GM12878 (cell line): ENCODE results near the gene ABR. TPM values are rescaled to one million over a fixed set of nuclear protein-coding genes. Genes with fewer than 3 reads are reported as not detected.

Experiments used
- ATAC-seq: fragments of 200-7000 bp; cut with Tn5 transposase; 3 replicates; pipeline ENCODE4 v1.9.1; 2020; ENCODE audit warnings: mild to moderate bottlenecking, moderate library complexity
- Bru-seq: library from RNA; stranded (reverse); fragments of 400-500 nt; gene quantifications from one replicate; lab custom pipeline; 2021; lab: Mats Ljungman, UMichigan
- BruChase-seq, 2 experiments: library from RNA; stranded (reverse); fragments of 400-500 nt; gene quantifications; one replicate each; lab custom pipeline; 2021; lab: Mats Ljungman, UMichigan
- BruUV-seq: library from RNA; stranded (reverse); fragments of 400-500 nt; replicated peaks from 2 replicates; lab custom pipeline; 2021; lab: Mats Ljungman, UMichigan
- CTCF ChIA-PET: fragments of 300-600 bp; sonication (Branson Sonifier 250); formaldehyde crosslinking; extraction: SDS; loops from one replicate; lab custom pipeline; 2021; ENCODE audit warnings: inconsistent platforms; lab: Yijun Ruan, JAX
- POLR2A ChIA-PET: fragments of 350-600 bp; formaldehyde crosslinking; extraction: SDS; loops from one replicate; lab custom pipeline; 2021; ENCODE audit warnings: inconsistent platforms; lab: Charles Lee
- RAD21 ChIA-PET: fragments of 300-600 bp; sonication (Branson Sonifier 250); formaldehyde crosslinking; loops from one replicate; lab custom pipeline; 2023; ENCODE audit warnings: antibody characterized with exemption; ENCODE audit not compliant: unreplicated experiment; lab: Charles Lee
- SMC1A ChIA-PET: fragments of 300-600 bp; sonication (Branson Sonifier 250); formaldehyde crosslinking; loops from one replicate; lab custom pipeline; 2023; ENCODE audit not compliant: unreplicated experiment, uncharacterized antibody; lab: Charles Lee
- DNase-seq: peaks from one replicate; pipeline ENCODE4 v3.0.0-alpha.2; 2011; ENCODE audit warnings: low read depth, low spot score
- FAIRE-seq: peaks from 3 replicates; lab custom pipeline; 2011; peaks lifted over from hg19 to GRCh38; lab: Jason Lieb, UNC
- H2AFZ ChIP-seq: 2 replicates; pipeline ENCODE4 v1.6.0; 2011; ENCODE audit warnings: low read depth, low read length, control low read depth; ENCODE audit not compliant: control insufficient read depth
- H3K27ac ChIP-seq: 2 replicates; pipeline ENCODE4 v1.5.1; 2011; ENCODE audit warnings: control low read depth; ENCODE audit not compliant: control insufficient read depth, insufficient read depth
- H3K27me3 ChIP-seq, 2 experiments: replicated peaks in 1 of 2; 2 replicates each; pipeline versions ENCODE4 v1.6.0 to v1.6.1; 2011; ENCODE audit warnings: low read length in 1 of 2; ENCODE audit not compliant: control insufficient read depth in 2 of 2, insufficient read depth in 2 of 2
- H3K36me3 ChIP-seq, 2 experiments: 2 replicates each; pipeline ENCODE4 v1.5.1; 2011; ENCODE audit warnings: low read length in 1 of 2; ENCODE audit not compliant: control insufficient read depth in 2 of 2, insufficient read depth in 2 of 2
- H3K4me1 ChIP-seq: 2 replicates; pipeline ENCODE4 v1.6.1; 2011; ENCODE audit warnings: mild to moderate bottlenecking, low read length, moderate library complexity, mixed read lengths; ENCODE audit not compliant: control insufficient read depth, insufficient read depth
- H3K4me2 ChIP-seq: 2 replicates; pipeline ENCODE4 v1.6.0; 2011; ENCODE audit warnings: control low read depth; ENCODE audit not compliant: control insufficient read depth, insufficient read depth
- H3K4me3 ChIP-seq: fragments of 200-600 bp; sonication (generic); 2 replicates; pipeline ENCODE4 v1.5.1; 2016
- H3K79me2 ChIP-seq: 2 replicates; pipeline ENCODE4 v1.6.0; 2011; ENCODE audit warnings: low read length; ENCODE audit not compliant: control insufficient read depth, insufficient read depth
- H3K9ac ChIP-seq: 2 replicates; pipeline ENCODE4 v1.8.0; 2011; ENCODE audit warnings: low read length, control low read depth, mixed read lengths; ENCODE audit not compliant: control insufficient read depth, insufficient read depth
- H3K9me3 ChIP-seq: replicated peaks from 3 replicates; pipeline ENCODE4 v1.5.1; 2011; ENCODE audit warnings: mild to moderate bottlenecking, low read length; ENCODE audit not compliant: control insufficient read depth, insufficient read depth
- H4K20me1 ChIP-seq: 2 replicates; pipeline ENCODE4 v1.6.0; 2011; ENCODE audit not compliant: control insufficient read depth, insufficient read depth
- BHLHE40 ChIP-seq, 2 experiments: fragments of 450-650 bp in 1 of 2; IDR thresholded peaks; 2 replicates each; pipeline ENCODE4 v1.6.1; 2011 to 2017; ENCODE audit warnings: low read depth in 2 of 2, borderline replicate concordance in 1 of 2, improper control_type of control experiment in 1 of 2, low read length in 1 of 2, mild to moderate bottlenecking in 1 of 2
- DPF2 ChIP-seq: fragments of 450-650 bp; IDR thresholded peaks from 2 replicates; pipeline ENCODE4 v1.6.1; 2017; ENCODE audit warnings: mild to moderate bottlenecking
- EED ChIP-seq: sonication (generic); IDR thresholded peaks from 2 replicates; pipeline ENCODE4 v1.6.1; 2016; ENCODE audit warnings: antibody characterized with exemption, low read depth
- ETV6 ChIP-seq, 2 experiments: fragments of 450-650 bp in 1 of 2; IDR thresholded peaks in 1 of 2; conservative IDR thresholded peaks in 1 of 2; 2 replicates each; pipeline ENCODE4 v1.6.1; 2014; ENCODE audit warnings: antibody characterized with exemption in 1 of 2, borderline replicate concordance in 1 of 2, low read depth in 1 of 2, mild to moderate bottlenecking in 1 of 2, moderate library complexity in 1 of 2
- IKZF1 ChIP-seq: fragments of 450-650 bp; conservative IDR thresholded peaks from 2 replicates; pipeline ENCODE4 v1.6.1; 2017; ENCODE audit warnings: antibody characterized with exemption, mild to moderate bottlenecking
- NR2C2 ChIP-seq: IDR thresholded peaks from 2 replicates; pipeline ENCODE4 v1.6.1; 2011; ENCODE audit warnings: borderline replicate concordance, low read depth; ENCODE audit not compliant: control insufficient read depth, insufficient read length
- NR2F1 ChIP-seq: fragments of 450-650 bp; conservative IDR thresholded peaks from 2 replicates; pipeline ENCODE4 v1.6.1; 2017; ENCODE audit warnings: mild to moderate bottlenecking
- POLR2A ChIP-seq: IDR thresholded peaks from 2 replicates; pipeline ENCODE4 v1.6.1; 2011; ENCODE audit warnings: low read depth, mild to moderate bottlenecking, low read length
- RELB ChIP-seq: fragments of 450-650 bp; IDR thresholded peaks from 2 replicates; pipeline ENCODE4 v1.6.1; 2017; ENCODE audit warnings: low read depth, mild to moderate bottlenecking, moderate library complexity
- REST ChIP-seq: IDR thresholded peaks from 2 replicates; pipeline ENCODE4 v1.6.1; 2012; ENCODE audit warnings: mild to moderate bottlenecking, low read depth, low read length
- SUZ12 ChIP-seq: fragments of 200-600 bp; sonication (generic); IDR thresholded peaks from one replicate; pipeline ENCODE4 v1.6.1; 2018; ENCODE audit warnings: antibody characterized with exemption, mild to moderate bottlenecking; ENCODE audit not compliant: unreplicated experiment
- TBL1XR1 ChIP-seq: IDR thresholded peaks from 2 replicates; pipeline ENCODE4 v1.6.1; 2012; ENCODE audit warnings: low read depth, low read length, improper control_type of control experiment
- WGBS: methylation state at CpG from one replicate; pipeline ENCODE4 v1.1.6; 2016; ENCODE audit warnings: low lambda C conversion rate; ENCODE audit not compliant: insufficient replicate concordance, insufficient coverage; ENCODE audit errors: missing lambda C conversion rate; 5-methylcytosine and 5-hydroxymethylcytosine counted together
- in situ Hi-C: fragments of 300-500 bp; cut with MboI; formaldehyde crosslinking; loops from 9 replicates; pipeline ENCODE4 v1.14.3; 2018; ENCODE audit warnings: mixed read lengths
- intact Hi-C: fragments of 100-400 bp; cut with micrococcal nuclease; formaldehyde crosslinking; loops from one replicate; pipeline ENCODE4 v1.14.2; 2022; ENCODE audit not compliant: unreplicated experiment
- long read RNA-seq, 2 experiments: library from polyadenylated mRNA; unstranded; transcript quantifications; one replicate each; pipeline ENCODE4 v2.0.0, GENCODE V29; 2019 to 2020
- polyA minus RNA-seq, 3 experiments: library from RNA; depleted of rRNA, polyadenylated mRNA; stranded (reverse); fragments of >200 nt; gene quantifications; 2 replicates each; pipeline ENCODE4 v1.2.3, GENCODE V29; 2011
- polyA plus RNA-seq, 11 experiments: library from polyadenylated mRNA; depleted of rRNA in 4 of 11; unstranded in 6 of 11; stranded (reverse) in 5 of 11; fragments of >200 nt; fragmentation: Nextera tagmentation in 4 of 11; fragmentation: Illumina TruSeq in 1 of 11; extraction: Ambion mirVana in 4 of 11; extraction: Trizol in 1 of 11; gene quantifications; 1 replicate in 1 of 11; 2 replicates in 10 of 11; pipeline versions ENCODE4 v1.2.1 to v1.2.3, GENCODE V29; 2011 to 2016; ENCODE audit warnings: inconsistent platforms in 2 of 11, missing spikeins in 2 of 11, low read depth in 1 of 11
- total RNA-seq, 4 experiments: library from RNA; depleted of rRNA in 3 of 4; stranded (reverse); fragments of >200 nt in 3 of 4; fragmentation: Illumina TruSeq in 1 of 4; extraction: Trizol in 1 of 4; gene quantifications; 2 replicates each; pipeline versions ENCODE4 v1.2.1 to v1.2.3, GENCODE V29; 2013 to 2021

Gene ABR
- total RNA-seq (2013; cell fraction: nucleolus; rRNA removed): 192 and 258 TPM in 2 replicates
- 35.6 and 49.4 TPM in 2 replicates for total RNA-seq (2014; rRNA removed)
- total RNA-seq (2014; rRNA removed; fragmentation: Illumina TruSeq; extraction: Trizol): 20.8 and 24.4 TPM in 2 replicates
- total RNA-seq (2021): 101 and 112 TPM in 2 replicates
- 36.8 TPM for polyA plus RNA-seq (2011; ENCODE audit: low read depth)
- 17.6 and 41.4 TPM in 2 replicates for polyA plus RNA-seq (2011; rRNA removed)
- polyA plus RNA-seq (2011; cell fraction: cytosol; rRNA removed): 34.7 and 44.4 TPM in 2 replicates
- 238 and 247 TPM in 2 replicates for polyA plus RNA-seq (2011; cell fraction: nucleus; rRNA removed)
- 50.4 and 62.8 TPM in 2 replicates for polyA plus RNA-seq (2012)
- polyA plus RNA-seq (2014; fragmentation: Illumina TruSeq; extraction: Trizol): 39.5 and 40.5 TPM in 2 replicates
- polyA plus RNA-seq (2014; fragmentation: Nextera tagmentation; extraction: Ambion mirVana): 1 to 10 TPM; 1.4 to 2.5 TPM
- 38.6 and 53.1 TPM in 2 replicates for polyA plus RNA-seq (2014; rRNA removed)
- 10 to 100 TPM; 16.5 to 21.4 TPM for polyA plus RNA-seq (2016; fragmentation: Nextera tagmentation; extraction: Ambion mirVana)
- 41.5 and 66.5 TPM in 2 replicates for polyA minus RNA-seq (2011; rRNA and poly(A)+ RNA removed)
- polyA minus RNA-seq (2011; cell fraction: cytosol; rRNA and poly(A)+ RNA removed): 31.5 and 37.0 TPM in 2 replicates
- polyA minus RNA-seq (2011; cell fraction: nucleus; rRNA and poly(A)+ RNA removed): 61.5 and 95.8 TPM in 2 replicates
- percentile 61 among the genes with signal in this experiment for Bru-seq, nascent RNA
- percentile 78 among the genes with signal in this experiment for BruChase-seq, experiment 1, labeled RNA remaining after a 6-hour chase
- percentile 69 among the genes with signal in this experiment for BruChase-seq, experiment 2, labeled RNA remaining after a 2-hour chase
- long read RNA-seq, experiment 1, partial matches to known transcripts: 1 of 10 reads
- long read RNA-seq, experiment 1, other reads (novel, unspliced or antisense): 9 of 10 reads
- long read RNA-seq, experiment 2, partial matches to known transcripts: 1 of 26 reads
- long read RNA-seq, experiment 2, other reads (novel, unspliced or antisense): 25 of 26 reads

- Histone ChIP-seq H3K9ac (peak within 1 kb of the TSS; percentile 62), H3K27ac (peak within 1 kb of the TSS; percentile 89), H3K4me3 (peak within 1 kb of the TSS; percentile 85), H3K4me2 (peak within 1 kb of the TSS; percentile 83), H3K9me3 (no peaks in the 10 kb centered on the region), H4K20me1 (no peaks in the 10 kb centered on the region), H3K79me2 (peaks cover 48% of the 10 kb centered on the region), H3K27me3 (no peaks in the 10 kb centered on the region), H3K4me1 (peaks cover 57% of the 10 kb centered on the region), H2AFZ (peak within 1 kb of the TSS; percentile 5; the same call in 1 of the 2 replicates), H3K36me3 (no peaks in the 10 kb centered on the region; a peak in 1 of 4 replicates)
- in situ Hi-C loops: no loop called here
- ATAC-seq (peak; percentile 5), DNase-seq (no peak), FAIRE-seq (no peak)
- ChIA-PET CTCF (interaction anchor here (1.2 to 9.2 kb wide), 5 partner anchors 8 to 57 kb away, joined by 5 to 138 read pairs (median 12); no protein-coding TSS in a partner anchor), SMC1A (interaction anchor here (1.6 to 4.7 kb wide), 5 partner anchors 15 to 57 kb away, joined by 9 to 40 read pairs (median 13); no protein-coding TSS in a partner anchor), RAD21 (interaction anchor here (1.1 to 4.9 kb wide), 7 partner anchors 15 to 49 kb away, joined by 3 to 44 read pairs (median 14); no protein-coding TSS in a partner anchor), POLR2A (interaction anchor here (0.5 to 2.7 kb wide), 5 partner anchors 18 to 49 kb away, joined by 3 to 24 read pairs (median 13); no protein-coding TSS in a partner anchor)
- 1% methylated on average over 47 of the region's 98 CpGs for WGBS
- intact Hi-C loops: loop anchor here (5.0 kb wide), 1 partner anchor 47 kb away; no protein-coding TSS in a partner anchor
- no TSS peak for BruUV-seq
- no peak for TF ChIP-seq RELB
- no peak for TF ChIP-seq SUZ12
- peak; percentile 61 for TF ChIP-seq POLR2A
- TF ChIP-seq TBL1XR1: no peak
- TF ChIP-seq REST: no peak
- 0 out of 2 replicates have a peak, but pooled peaks have one; percentile 13 for TF ChIP-seq EED
- TF ChIP-seq BHLHE40 (IDR thresholded peaks at IDR 0.05; ENCODE audit: borderline replicate concordance in 1 of 2, low read depth in 2 of 2, low read length in 1 of 2): 0 out of 4 replicates have a peak, but pooled peaks of 1 of the 2 experiments have one; percentile 17
- 0 out of 2 replicates have a peak, but pooled peaks have one; percentile 25 for TF ChIP-seq DPF2
- TF ChIP-seq NR2C2: no peak
- TF ChIP-seq IKZF1: peak; percentile 48
- TF ChIP-seq ETV6 (conservative IDR thresholded peaks at IDR 0.05 in 1 of 2, IDR thresholded peaks at IDR 0.05 in 1 of 2; ENCODE audit: borderline replicate concordance in 1 of 2, low read depth in 1 of 2): no peak
- 0 out of 2 replicates have a peak, but pooled peaks have one; percentile 29 for TF ChIP-seq NR2F1
These were observed at the start of gene ABR for GRCh38 chr17:1179818-1180742. ABR (minus strand) TSS chr17:1179981; CDS start chr17:1179727, 254 bp downstream.
